GM20000 (cell line): ENCODE data around the gene CHRNB1.

ENCODE experiments used
- DNase-seq: peaks from one replicate; pipeline ENCODE4 v3.0.0; 2012; ENCODE audit warnings: low spot score
- CTCF ChIP-seq: IDR thresholded peaks from 2 replicates; pipeline ENCODE4 v1.5.1; 2012; ENCODE audit warnings: mild to moderate bottlenecking, control low read depth; ENCODE audit errors: extremely low read depth, missing control alignments

The CHRNB1 gene

GRCh38 chr17:7448461-7448860 lies 3.6 kb downstream of the CHRNB1 start:
- TF ChIP-seq CTCF: no peak
- no peak for DNase-seq

DNA sequence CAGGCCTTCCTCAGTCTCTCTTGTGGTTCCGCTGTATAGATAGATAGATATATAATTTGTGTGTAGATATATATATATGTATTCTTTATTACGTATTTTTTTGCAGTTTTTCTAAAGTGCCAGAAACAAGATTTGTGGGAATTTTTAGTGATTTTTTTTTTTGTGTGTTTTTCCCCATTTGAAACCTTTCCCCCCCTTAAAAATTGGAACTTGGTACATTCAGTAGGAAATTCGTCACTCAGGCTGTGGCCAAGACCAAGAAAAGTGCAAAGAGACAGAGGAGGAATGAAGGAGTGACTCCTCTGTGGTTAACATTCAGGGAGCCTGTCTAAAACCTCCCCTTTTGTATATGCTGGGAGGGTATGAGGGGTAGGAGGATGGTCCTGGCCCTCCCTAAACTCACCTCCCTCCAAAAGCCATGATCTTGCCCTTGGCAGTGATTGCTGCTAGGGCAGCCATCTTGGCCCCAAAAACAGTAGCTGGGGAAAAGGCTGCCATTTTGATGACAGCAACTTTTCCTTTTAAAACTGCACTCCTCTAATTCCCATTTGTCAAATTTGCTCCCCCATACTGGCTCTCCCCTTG lies 15.2 kb downstream of the CHRNB1 start:
- DNase-seq: no peak
- TF ChIP-seq CTCF: no peak

DNA sequence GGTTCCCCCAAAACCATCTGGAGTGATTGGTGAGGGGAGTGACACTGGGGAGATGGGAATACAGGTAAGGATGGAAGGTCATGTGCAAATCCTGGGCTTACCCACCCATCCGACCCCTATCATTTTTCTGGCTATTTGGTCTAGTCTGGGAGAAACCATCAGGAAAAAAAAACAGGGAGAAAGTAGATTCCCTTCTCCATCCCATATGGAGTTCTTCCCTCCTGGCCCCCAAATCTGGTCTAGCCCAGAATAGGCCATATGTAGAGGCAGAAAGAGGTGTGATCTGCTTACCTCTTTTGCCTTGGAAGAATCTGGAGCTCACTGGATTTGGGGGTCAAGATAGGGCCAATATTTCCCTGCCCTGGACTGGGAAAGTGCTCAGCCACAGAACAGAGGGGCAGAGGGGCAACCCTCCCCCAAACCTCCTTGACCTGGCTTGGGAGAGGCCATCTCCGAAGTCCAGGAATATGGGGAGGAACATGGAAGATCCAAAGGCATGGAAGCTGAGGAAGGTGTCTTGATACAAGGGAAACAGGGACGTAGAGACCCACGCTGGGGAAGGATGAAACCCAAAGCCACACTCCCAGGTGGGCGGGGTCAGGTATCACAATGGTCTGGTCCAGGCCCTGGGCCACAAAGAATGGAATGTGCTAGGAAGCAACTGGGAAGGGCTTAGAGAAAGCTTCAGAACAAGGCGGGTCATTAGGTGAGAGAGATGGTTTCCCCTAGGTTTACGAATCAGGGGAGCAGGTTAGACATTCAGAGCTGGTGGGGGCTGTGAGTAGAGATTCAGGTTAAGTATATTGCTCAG lies 16.2 kb downstream of the CHRNB1 start:
- no peak for TF ChIP-seq CTCF
- DNase-seq: no peak

- no peak for TF ChIP-seq CTCF
- DNase-seq: no peak
Measured at GRCh38 chr17:7462474-7463371, 17.9 kb downstream of the CHRNB1 start.

DNA sequence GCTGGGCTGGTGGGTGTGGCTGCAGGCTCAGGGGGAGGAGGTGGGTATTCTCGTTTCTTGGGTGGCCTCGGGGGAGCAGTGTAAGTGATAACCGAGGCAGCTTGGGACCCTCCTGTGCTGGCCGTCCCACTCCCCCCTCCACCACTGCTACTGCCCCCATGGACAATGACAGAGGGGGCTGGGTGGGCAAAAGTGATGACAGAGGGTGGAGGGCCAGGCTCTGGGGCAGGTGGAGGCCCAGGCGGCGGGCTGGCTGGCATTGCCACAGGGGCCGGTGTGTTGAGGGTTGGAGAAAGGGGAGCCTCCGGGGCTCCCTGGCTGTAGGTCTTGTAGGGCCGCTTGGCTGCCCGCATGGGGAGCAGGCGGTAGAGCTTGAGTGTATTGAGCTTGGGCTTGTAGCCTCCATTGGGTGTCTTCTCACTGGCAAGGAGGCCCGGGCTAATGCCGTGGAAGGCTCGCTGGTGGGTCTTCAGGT lies 18.5 kb downstream of the CHRNB1 start:
- no peak for TF ChIP-seq CTCF
- no peak for DNase-seq

- no peak for TF ChIP-seq CTCF
- no peak for DNase-seq
Measured at GRCh38 chr17:7464081-7464480, 19.2 kb downstream of the CHRNB1 start.
